ENCODE data around the gene GRIA4. TPM values are rescaled to one million over a fixed set of nuclear protein-coding genes. Genes with fewer than 3 reads are reported as not detected.

GRIA4 gene
- total RNA-seq, 4 donors from 2014 or later = not detected

- no peak overlapping the region for H3K4me3 ChIP-seq
- H3K4me1 ChIP-seq = peaks cover 0 to 26% (median 2%) of the 10 kb centered on the region in 4 donors
- no peaks in the 10 kb centered on the region for H3K36me3 ChIP-seq
- peaks cover 0 to 26% of the 10 kb centered on the region in 2 donors for H3K27me3 ChIP-seq
- H3K27ac ChIP-seq = no peak overlapping the region
- TF ChIP-seq CTCF (IDR thresholded peaks at IDR 0.05) = no peak
- no peak for TF ChIP-seq POLR2A (IDR thresholded peaks at IDR 0.05)
- no peak for TF ChIP-seq EP300 (IDR thresholded peaks at IDR 0.05)
- H3K9me3 ChIP-seq = no peaks in the 10 kb centered on the region
- no peak for DNase-seq (ENCODE audit: low spot score in 2 of 2)
These were observed 3.3 kb downstream of the GRIA4 start for GRCh38 chr11:105613183-105613582.

- H3K9me3 ChIP-seq = no peaks in the 10 kb centered on the region
- H3K27ac ChIP-seq = no peak overlapping the region
- no peak overlapping the region for H3K4me3 ChIP-seq
- H3K36me3 ChIP-seq = no peaks in the 10 kb centered on the region
- no peaks in the 10 kb centered on the region for H3K4me1 ChIP-seq
- no peak for TF ChIP-seq EP300 (IDR thresholded peaks at IDR 0.05)
- TF ChIP-seq CTCF (IDR thresholded peaks at IDR 0.05) = no peak
- TF ChIP-seq POLR2A (IDR thresholded peaks at IDR 0.05) = no peak
- DNase-seq (ENCODE audit: low spot score in 2 of 2) = no peak
- no peaks in the 10 kb centered on the region for H3K27me3 ChIP-seq
- WGBS, 2 donors = 76 to 78% methylated on average over 2 of the region's 2 CpGs
These were observed 8.6 kb downstream of the GRIA4 start for GRCh38 chr11:105618343-105618955.

GRCh38 chr11:105619556-105619955 is 9.7 kb downstream of the GRIA4 start:
- Histone ChIP-seq H3K27ac (no peak overlapping the region), H3K27me3 (no peaks in the 10 kb centered on the region), H3K4me3 (no peak overlapping the region), H3K4me1 (no peaks in the 10 kb centered on the region), H3K36me3 (no peaks in the 10 kb centered on the region), H3K9me3 (no peaks in the 10 kb centered on the region)
- DNase-seq (ENCODE audit: low spot score in 2 of 2) = no peak
- TF ChIP-seq POLR2A (IDR thresholded peaks at IDR 0.05) (no peak), CTCF (IDR thresholded peaks at IDR 0.05) (no peak), EP300 (IDR thresholded peaks at IDR 0.05) (no peak)

- Histone ChIP-seq H3K4me3 (no peak overlapping the region), H3K36me3 (no peaks in the 10 kb centered on the region), H3K4me1 (no peaks in the 10 kb centered on the region), H3K27me3 (no peaks in the 10 kb centered on the region), H3K27ac (no peak overlapping the region), H3K9me3 (no peaks in the 10 kb centered on the region)
- 41 to 51% methylated on average over 2 of the region's 2 CpGs for WGBS, 2 donors
- no peak for DNase-seq (ENCODE audit: low spot score in 2 of 2)
- TF ChIP-seq CTCF (IDR thresholded peaks at IDR 0.05) (no peak), EP300 (IDR thresholded peaks at IDR 0.05) (no peak)
These were observed 12.1 kb downstream of the GRIA4 start for GRCh38 chr11:105622016-105622415.

- Histone ChIP-seq H3K36me3 (no peaks in the 10 kb centered on the region), H3K27ac (no peak overlapping the region), H3K4me3 (no peak overlapping the region), H3K9me3 (no peaks in the 10 kb centered on the region), H3K4me1 (no peaks in the 10 kb centered on the region), H3K27me3 (no peaks in the 10 kb centered on the region)
- TF ChIP-seq EP300 (IDR thresholded peaks at IDR 0.05) = no peak
- no peak for DNase-seq (ENCODE audit: low spot score in 2 of 2)
These were observed 22.4 kb downstream of the GRIA4 start for GRCh38 chr11:105632316-105632715.

- H3K4me3 ChIP-seq = no peak overlapping the region
- H3K4me1 ChIP-seq = no peaks in the 10 kb centered on the region
- no peak for DNase-seq (ENCODE audit: low spot score in 2 of 2)
- no peaks in the 10 kb centered on the region for H3K36me3 ChIP-seq
- WGBS, 2 donors = 62 to 73% methylated on average over 4 of the region's 4 CpGs
- TF ChIP-seq POLR2A (IDR thresholded peaks at IDR 0.05) = no peak
- TF ChIP-seq CTCF (IDR thresholded peaks at IDR 0.05) = no peak
- no peak for TF ChIP-seq EP300 (IDR thresholded peaks at IDR 0.05)
- H3K9me3 ChIP-seq = no peaks in the 10 kb centered on the region
- H3K27ac ChIP-seq = no peak overlapping the region
- H3K27me3 ChIP-seq = no peaks in the 10 kb centered on the region
These were observed 25.6 kb downstream of the GRIA4 start for GRCh38 chr11:105635466-105635865.
